Right atrium auricular region (tissue), 2 donors: ENCODE results near the gene AMPH. TPM values are rescaled to one million over a fixed set of nuclear protein-coding genes. Genes with fewer than 3 reads are reported as not detected.
A peak's percentile ranks its signal among the peaks of the same experiment; 100 is the strongest.

Experiments used
- DNase-seq: peaks from one replicate; pipeline ENCODE4 v3.0.0-alpha.2; 2019; ENCODE audit warnings: low spot score
- H3K27ac ChIP-seq, 2 donors: fragments of 200-600 bp; sonication (generic); 1 replicate in 1 of 2; 2 replicates in 1 of 2; pipeline ENCODE4 v1.5.1; 2016 to 2019
- H3K27me3 ChIP-seq, 2 donors: fragments of 200-600 bp; sonication (generic); one replicate each; pipeline versions ENCODE4 v1.5.1 to v1.6.0; 2017 to 2019
- H3K36me3 ChIP-seq: fragments of 200-600 bp; sonication (generic); one replicate; pipeline ENCODE4 v1.5.1; 2016
- H3K4me1 ChIP-seq, 2 donors: fragments of 200-600 bp; sonication (generic); one replicate each; pipeline versions ENCODE4 v1.5.1 to v1.6.0; 2017 to 2019
- H3K4me3 ChIP-seq, 2 donors: fragments of 200-600 bp; sonication (generic); 1 replicate in 1 of 2; 2 replicates in 1 of 2; pipeline ENCODE4 v1.5.1; 2017 to 2019; ENCODE audit warnings: mild to moderate bottlenecking in 1 of 2, moderate library complexity in 1 of 2
- H3K9me3 ChIP-seq, 2 donors: fragments of 200-600 bp; sonication (generic); one replicate each; pipeline ENCODE4 v1.5.1; 2019
- total RNA-seq, 2 donors: library from RNA; depleted of rRNA; stranded (reverse); fragments of >200 nt; gene quantifications; one replicate each; pipeline ENCODE4 v1.1.0, GENCODE V29; 2016
- TF ChIP-seq, protein P1 (sequence below), 2 donors: fragments of 200-600 bp; sonication (generic); IDR thresholded peaks; one replicate each; pipeline ENCODE4 v1.5.1; 2019; ENCODE audit warnings: antibody characterized with exemption in 2 of 2

Gene AMPH
- total RNA-seq, 2 donors from 2014 or later: 5.3 to 9.0 TPM

DNA sequence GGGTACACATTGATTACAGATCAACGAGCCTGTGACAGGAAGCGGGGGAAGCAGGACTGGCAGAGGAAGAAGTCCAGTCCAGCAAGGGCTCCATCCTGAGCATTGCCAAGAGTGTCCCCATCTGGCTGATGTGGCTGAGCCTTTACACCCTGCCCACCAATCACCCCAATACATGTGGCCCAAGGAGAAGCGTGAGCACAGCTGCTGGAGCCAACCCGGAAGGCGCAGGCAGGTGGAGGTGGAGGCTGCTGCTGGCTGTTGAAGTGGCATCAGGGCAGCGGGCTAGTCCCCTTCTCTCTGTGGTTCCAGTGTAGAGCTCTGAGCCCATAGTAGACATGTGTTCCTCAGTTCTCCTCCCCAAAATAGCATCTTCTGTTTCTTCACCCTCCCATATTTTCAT lies 6.8 kb upstream of the AMPH start:
- no peak for DNase-seq
- TF ChIP-seq, protein P1, sequence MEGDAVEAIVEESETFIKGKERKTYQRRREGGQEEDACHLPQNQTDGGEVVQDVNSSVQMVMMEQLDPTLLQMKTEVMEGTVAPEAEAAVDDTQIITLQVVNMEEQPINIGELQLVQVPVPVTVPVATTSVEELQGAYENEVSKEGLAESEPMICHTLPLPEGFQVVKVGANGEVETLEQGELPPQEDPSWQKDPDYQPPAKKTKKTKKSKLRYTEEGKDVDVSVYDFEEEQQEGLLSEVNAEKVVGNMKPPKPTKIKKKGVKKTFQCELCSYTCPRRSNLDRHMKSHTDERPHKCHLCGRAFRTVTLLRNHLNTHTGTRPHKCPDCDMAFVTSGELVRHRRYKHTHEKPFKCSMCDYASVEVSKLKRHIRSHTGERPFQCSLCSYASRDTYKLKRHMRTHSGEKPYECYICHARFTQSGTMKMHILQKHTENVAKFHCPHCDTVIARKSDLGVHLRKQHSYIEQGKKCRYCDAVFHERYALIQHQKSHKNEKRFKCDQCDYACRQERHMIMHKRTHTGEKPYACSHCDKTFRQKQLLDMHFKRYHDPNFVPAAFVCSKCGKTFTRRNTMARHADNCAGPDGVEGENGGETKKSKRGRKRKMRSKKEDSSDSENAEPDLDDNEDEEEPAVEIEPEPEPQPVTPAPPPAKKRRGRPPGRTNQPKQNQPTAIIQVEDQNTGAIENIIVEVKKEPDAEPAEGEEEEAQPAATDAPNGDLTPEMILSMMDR (IDR thresholded peaks at IDR 0.05): no peak
- H3K9me3 ChIP-seq: peaks cover 0 to 9% of the 10 kb centered on the region in 2 donors

DNA sequence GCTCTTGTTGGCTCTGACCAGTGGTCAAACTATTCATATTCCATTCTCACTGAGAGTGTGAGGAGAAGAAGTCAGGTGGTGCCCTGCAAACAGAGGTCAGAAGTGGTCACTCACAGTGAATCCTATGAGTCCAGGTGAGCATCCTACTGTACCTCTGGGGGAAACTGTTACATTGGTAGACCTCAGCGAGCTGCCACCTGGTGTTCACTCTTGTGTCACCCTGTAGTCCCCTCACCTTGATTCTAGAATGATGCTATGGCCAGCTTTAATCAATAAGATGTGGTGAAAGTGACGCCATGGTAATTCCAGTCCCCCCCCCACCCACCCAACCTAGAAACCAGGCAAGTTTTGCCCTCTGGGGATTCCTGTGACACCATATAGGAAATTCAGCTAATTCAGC lies 1.2 kb upstream of the AMPH start:
- no peak overlapping the region for H3K27ac ChIP-seq
- H3K36me3 ChIP-seq: no peaks in the 10 kb centered on the region
- TF ChIP-seq, protein P1 (IDR thresholded peaks at IDR 0.05): no peak
- H3K9me3 ChIP-seq: no peaks in the 10 kb centered on the region
- H3K27me3 ChIP-seq: peaks cover 0 to 4% of the 10 kb centered on the region in 2 donors
- DNase-seq: no peak
- H3K4me1 ChIP-seq: peaks cover 0 to 19% of the 10 kb centered on the region in 2 donors
- H3K4me3 ChIP-seq: no peak overlapping the region

More for the DNA sequence above, 6.8 kb upstream of the AMPH start:
- no peak overlapping the region for H3K4me3 ChIP-seq
- H3K4me1 ChIP-seq: no peaks in the 10 kb centered on the region
- no peak overlapping the region for H3K27ac ChIP-seq
- no peaks in the 10 kb centered on the region for H3K36me3 ChIP-seq
- no peaks in the 10 kb centered on the region for H3K27me3 ChIP-seq

DNA sequence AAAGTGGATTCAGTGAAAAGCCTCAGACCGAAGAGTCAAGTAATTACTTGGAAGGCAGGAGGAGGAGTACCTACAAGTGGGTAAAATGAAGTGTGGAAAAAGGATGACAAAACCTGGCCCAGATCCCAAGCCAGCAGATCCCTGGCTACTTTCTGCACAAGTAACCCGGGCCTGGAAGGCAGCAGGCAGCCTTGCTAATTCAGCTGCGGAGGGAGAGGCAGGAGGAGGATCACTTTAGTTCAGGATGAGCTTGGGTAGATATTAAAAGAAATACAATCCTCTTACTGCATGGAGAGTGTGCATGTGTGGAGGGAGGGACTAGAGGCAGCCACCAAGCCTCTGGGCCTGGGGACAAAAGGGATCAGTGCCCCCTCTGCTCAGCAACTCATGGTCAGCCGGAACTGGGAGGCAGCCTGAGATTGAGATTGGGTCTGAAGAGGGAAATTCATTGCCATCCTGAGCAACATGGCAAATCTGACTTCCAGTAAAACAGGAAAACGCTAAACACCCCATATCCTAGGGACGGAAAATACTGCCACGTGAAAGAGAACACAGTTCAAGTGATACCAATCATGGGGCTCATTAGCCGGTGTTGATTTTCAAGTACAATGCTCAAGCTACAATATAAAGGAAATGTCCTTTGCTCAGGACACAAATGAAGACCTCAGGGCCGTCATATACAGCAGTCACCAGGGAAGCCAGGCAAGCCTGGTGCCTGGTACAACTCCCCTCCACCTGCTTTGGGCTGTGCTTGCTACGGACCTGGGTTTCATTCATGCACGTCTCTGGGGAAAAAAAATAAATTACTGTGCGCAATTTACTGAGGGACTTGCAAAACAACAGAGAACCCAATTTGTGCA lies 1.3 kb downstream of the AMPH start:
- H3K27ac ChIP-seq: no peak overlapping the region
- H3K27me3 ChIP-seq: peaks cover 0 to 4% of the 10 kb centered on the region in 2 donors
- H3K4me3 ChIP-seq: peak overlapping the region; percentile 64 to 69
- TF ChIP-seq, protein P1 (IDR thresholded peaks at IDR 0.05): no peak
- no peak for DNase-seq
- peaks cover 0 to 13% of the 10 kb centered on the region in 2 donors for H3K9me3 ChIP-seq
- no peaks in the 10 kb centered on the region for H3K36me3 ChIP-seq
- H3K4me1 ChIP-seq: peaks cover 0 to 19% of the 10 kb centered on the region in 2 donors

DNA sequence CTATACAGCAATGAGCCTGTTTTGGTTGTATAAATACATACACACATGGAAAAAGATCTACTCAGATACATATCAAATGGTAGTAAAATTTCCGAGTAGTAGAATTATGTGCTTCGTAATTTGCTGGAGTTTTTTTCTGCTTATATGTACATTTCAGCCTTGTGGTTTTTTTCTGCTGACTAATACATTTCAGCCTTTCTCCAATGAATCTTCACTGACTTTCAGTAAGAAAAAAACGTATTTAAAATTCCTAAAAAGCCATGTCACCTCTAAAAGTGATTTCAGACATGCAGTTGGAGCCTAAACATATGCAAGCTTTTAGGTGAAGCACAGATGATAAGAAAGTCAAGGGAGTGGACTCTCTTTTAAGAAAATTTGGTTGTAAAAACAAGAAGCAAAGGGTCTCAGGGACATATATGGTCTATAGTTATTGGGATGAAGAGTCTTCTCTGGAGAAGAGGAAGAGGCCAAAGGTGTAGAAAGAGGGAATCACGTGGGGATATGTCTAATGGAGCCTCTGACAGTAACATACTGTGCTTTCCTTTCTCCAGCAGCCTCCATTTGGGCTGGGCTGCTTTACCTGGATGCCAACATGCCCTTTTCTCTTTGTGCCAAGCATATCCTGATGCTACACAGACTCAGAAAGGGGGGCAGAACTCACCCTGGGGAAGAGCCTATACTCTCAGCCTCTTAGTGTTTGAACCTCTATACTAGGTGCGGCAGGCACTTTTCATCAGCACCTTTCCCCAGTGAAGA lies 2.4 kb downstream of the AMPH start:
- Histone ChIP-seq H3K36me3 (no peaks in the 10 kb centered on the region), H3K4me1 (peaks cover 0 to 19% of the 10 kb centered on the region in 2 donors), H3K27ac (no peak overlapping the region), H3K4me3 (no peak overlapping the region), H3K27me3 (peaks cover 0 to 4% of the 10 kb centered on the region in 2 donors), H3K9me3 (peaks cover 0 to 13% of the 10 kb centered on the region in 2 donors)
- TF ChIP-seq, protein P1 (IDR thresholded peaks at IDR 0.05): no peak
- no peak for DNase-seq

DNA sequence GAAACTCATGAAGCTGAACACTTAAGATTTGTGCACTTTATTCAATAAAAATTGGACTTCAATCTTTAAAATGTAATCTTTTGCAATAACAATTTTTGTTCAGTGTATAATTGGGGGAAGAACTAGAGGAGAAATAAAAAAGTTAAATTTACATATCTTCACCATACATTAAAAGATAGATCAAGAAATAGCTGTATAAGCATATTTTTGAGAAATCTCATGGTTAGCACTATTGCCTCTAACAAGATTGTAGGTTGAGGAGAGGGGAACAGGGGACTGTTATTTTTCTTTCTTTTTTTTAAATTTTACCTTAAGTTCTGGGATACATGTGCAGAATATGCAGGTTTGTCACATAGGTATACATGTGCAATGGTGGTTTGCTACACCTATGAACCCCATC lies 5.3 kb downstream of the AMPH start:
- TF ChIP-seq, protein P1 (IDR thresholded peaks at IDR 0.05): no peak
- DNase-seq: no peak
- H3K4me3 ChIP-seq: no peak overlapping the region
- peaks cover 0 to 13% of the 10 kb centered on the region in 2 donors for H3K9me3 ChIP-seq
- no peaks in the 10 kb centered on the region for H3K36me3 ChIP-seq
- peaks cover 0 to 4% of the 10 kb centered on the region in 2 donors for H3K27me3 ChIP-seq
- no peak overlapping the region for H3K27ac ChIP-seq
- peaks cover 0 to 19% of the 10 kb centered on the region in 2 donors for H3K4me1 ChIP-seq
